WTC11 (cell line): ENCODE results near the gene CPOX. TPM values are rescaled to one million over a fixed set of nuclear protein-coding genes. Genes with fewer than 3 reads are reported as not detected.

Experiments
- ATAC-seq: fragments of 200-7000 bp; cut with Tn5 transposase; 2 replicates; pipeline ENCODE4 v1.10.0; 2021; ENCODE audit warnings: mild to moderate bottlenecking, moderate library complexity
- CTCF ChIA-PET: fragments of 300-600 bp; sonication (Branson Sonifier 250); formaldehyde crosslinking; loops from one replicate; lab custom pipeline; 2021; ENCODE audit warnings: antibody characterized with exemption; lab: Charles Lee
- POLR2A ChIA-PET: fragments of 350-600 bp; sonication (Branson Sonifier 250); formaldehyde crosslinking; loops from one replicate; lab custom pipeline; 2021; ENCODE audit warnings: antibody characterized with exemption; lab: Charles Lee
- DNase-seq: peaks from one replicate; pipeline ENCODE4 v3.0.0; 2021; ENCODE audit warnings: low spot score
- H3K27ac Mint-ChIP-seq: 2 replicates; pipeline ENCODE4 v1.8.0; 2021; ENCODE audit warnings: mixed read lengths
- H3K27me3 Mint-ChIP-seq: 2 replicates; pipeline ENCODE4 v1.8.0; 2021; ENCODE audit warnings: low read depth, mild to moderate bottlenecking, moderate library complexity, mixed read lengths
- H3K36me3 Mint-ChIP-seq: 2 replicates; pipeline ENCODE4 v1.8.0; 2021; ENCODE audit warnings: mixed read lengths
- H3K4me1 Mint-ChIP-seq: 2 replicates; pipeline ENCODE4 v1.8.0; 2022; ENCODE audit warnings: mixed read lengths
- H3K4me3 Mint-ChIP-seq: 2 replicates; pipeline ENCODE4 v1.8.0; 2021; ENCODE audit warnings: mild to moderate bottlenecking, moderate library complexity, mixed read lengths
- H3K9me3 Mint-ChIP-seq: 2 replicates; pipeline ENCODE4 v1.8.0; 2021; ENCODE audit warnings: mixed read lengths
- CDX4 ChIP-seq: fragments of 250-450 bp; sonication (Bioruptor Pico); IDR thresholded peaks from 2 replicates; pipeline ENCODE4 v1.9.0; 2021; ENCODE audit warnings: moderate library complexity, mild to moderate bottlenecking, inconsistent platforms, borderline replicate concordance
- E2F5 ChIP-seq: sonication (generic); formaldehyde crosslinking; IDR thresholded peaks from 2 replicates; pipeline ENCODE4 v1.8.1; 2022; ENCODE audit warnings: mild to moderate bottlenecking, moderate library complexity, missing genetic modification reagents
- ELF4 ChIP-seq: sonication (generic); formaldehyde crosslinking; IDR thresholded peaks from 2 replicates; pipeline ENCODE4 v1.8.1; 2022; ENCODE audit warnings: low read depth, mild to moderate bottlenecking, moderate library complexity, missing genetic modification reagents
- ERG ChIP-seq: fragments of 250-450 bp; sonication (Bioruptor Pico); IDR thresholded peaks from 2 replicates; pipeline ENCODE4 v1.8.0; 2021; ENCODE audit warnings: mild to moderate bottlenecking
- MAX ChIP-seq: sonication (generic); formaldehyde crosslinking; IDR thresholded peaks from 2 replicates; pipeline ENCODE4 v1.8.0; 2022; ENCODE audit warnings: mild to moderate bottlenecking, missing genetic modification reagents
- MXD4 ChIP-seq: fragments of 250-450 bp; sonication (Bioruptor Pico); IDR thresholded peaks from 2 replicates; pipeline ENCODE4 v1.8.0; 2021; ENCODE audit warnings: mild to moderate bottlenecking, moderate library complexity, borderline replicate concordance
- MYBL2 ChIP-seq: sonication (generic); formaldehyde crosslinking; IDR thresholded peaks from 2 replicates; pipeline ENCODE4 v1.8.1; 2023; ENCODE audit warnings: mild to moderate bottlenecking, moderate library complexity, missing genetic modification reagents
- NFATC4 ChIP-seq: fragments of 250-450 bp; sonication (Bioruptor Pico); IDR thresholded peaks from 2 replicates; pipeline ENCODE4 v1.9.0; 2021; ENCODE audit warnings: mild to moderate bottlenecking
- RORB ChIP-seq: fragments of 250-450 bp; sonication (Bioruptor Pico); IDR thresholded peaks from 2 replicates; pipeline ENCODE4 v1.9.0; 2021; ENCODE audit warnings: mild to moderate bottlenecking
- SMAD4 ChIP-seq: sonication (generic); formaldehyde crosslinking; IDR thresholded peaks from 2 replicates; pipeline ENCODE4 v1.8.0; 2022; ENCODE audit warnings: mild to moderate bottlenecking, missing genetic modification reagents
- SOX15 ChIP-seq: fragments of 250-450 bp; sonication (Bioruptor Pico); IDR thresholded peaks from 2 replicates; pipeline ENCODE4 v1.9.0; 2021; ENCODE audit warnings: mild to moderate bottlenecking
- TCF7 ChIP-seq: sonication (generic); formaldehyde crosslinking; IDR thresholded peaks from 2 replicates; pipeline ENCODE4 v1.8.0; 2022; ENCODE audit warnings: mild to moderate bottlenecking, low read depth, missing genetic modification reagents, moderate library complexity
- ZNF416 ChIP-seq: fragments of 250-450 bp; sonication (Bioruptor Pico); IDR thresholded peaks from 2 replicates; pipeline ENCODE4 v1.9.0; 2021; ENCODE audit warnings: mild to moderate bottlenecking, inconsistent platforms
- ZNF423 ChIP-seq: fragments of 250-450 bp; sonication (Bioruptor Pico); IDR thresholded peaks from 2 replicates; pipeline ENCODE4 v2.1.2; 2022; ENCODE audit warnings: mild to moderate bottlenecking, moderate library complexity
- ZNF671 ChIP-seq: fragments of 250-450 bp; sonication (Bioruptor Pico); IDR thresholded peaks from 2 replicates; pipeline ENCODE4 v1.8.0; 2021; ENCODE audit warnings: mild to moderate bottlenecking
- total RNA-seq: library from RNA; stranded (reverse); gene quantifications from 3 replicates; pipeline ENCODE4 v1.2.3, GENCODE V29; 2021
- TF ChIP-seq, protein P1 (sequence below): sonication (generic); formaldehyde crosslinking; IDR thresholded peaks from 2 replicates; pipeline ENCODE4 v1.8.0; 2022; ENCODE audit warnings: missing genetic modification reagents
- TF ChIP-seq, protein P2 (sequence below): sonication (generic); formaldehyde crosslinking; IDR thresholded peaks from 2 replicates; pipeline ENCODE4 v1.8.1; 2022; ENCODE audit warnings: low read depth, missing genetic modification reagents, borderline replicate concordance
- TF ChIP-seq, protein P3 (sequence below): sonication (generic); formaldehyde crosslinking; IDR thresholded peaks from 2 replicates; pipeline ENCODE4 v1.8.1; 2023; ENCODE audit warnings: mild to moderate bottlenecking, missing genetic modification reagents, borderline replicate concordance

CPOX gene
- total RNA-seq, 1 experiment from 2014 or later = 33.4 TPM

- no peaks in the 10 kb centered on the region for H3K36me3 Mint-ChIP-seq
- POLR2A ChIA-PET = no interaction called here
- no peak overlapping the region for H3K4me3 Mint-ChIP-seq
- no peak for TF ChIP-seq RORB (CRISPR knock-in tag)
- TF ChIP-seq, protein P1, sequence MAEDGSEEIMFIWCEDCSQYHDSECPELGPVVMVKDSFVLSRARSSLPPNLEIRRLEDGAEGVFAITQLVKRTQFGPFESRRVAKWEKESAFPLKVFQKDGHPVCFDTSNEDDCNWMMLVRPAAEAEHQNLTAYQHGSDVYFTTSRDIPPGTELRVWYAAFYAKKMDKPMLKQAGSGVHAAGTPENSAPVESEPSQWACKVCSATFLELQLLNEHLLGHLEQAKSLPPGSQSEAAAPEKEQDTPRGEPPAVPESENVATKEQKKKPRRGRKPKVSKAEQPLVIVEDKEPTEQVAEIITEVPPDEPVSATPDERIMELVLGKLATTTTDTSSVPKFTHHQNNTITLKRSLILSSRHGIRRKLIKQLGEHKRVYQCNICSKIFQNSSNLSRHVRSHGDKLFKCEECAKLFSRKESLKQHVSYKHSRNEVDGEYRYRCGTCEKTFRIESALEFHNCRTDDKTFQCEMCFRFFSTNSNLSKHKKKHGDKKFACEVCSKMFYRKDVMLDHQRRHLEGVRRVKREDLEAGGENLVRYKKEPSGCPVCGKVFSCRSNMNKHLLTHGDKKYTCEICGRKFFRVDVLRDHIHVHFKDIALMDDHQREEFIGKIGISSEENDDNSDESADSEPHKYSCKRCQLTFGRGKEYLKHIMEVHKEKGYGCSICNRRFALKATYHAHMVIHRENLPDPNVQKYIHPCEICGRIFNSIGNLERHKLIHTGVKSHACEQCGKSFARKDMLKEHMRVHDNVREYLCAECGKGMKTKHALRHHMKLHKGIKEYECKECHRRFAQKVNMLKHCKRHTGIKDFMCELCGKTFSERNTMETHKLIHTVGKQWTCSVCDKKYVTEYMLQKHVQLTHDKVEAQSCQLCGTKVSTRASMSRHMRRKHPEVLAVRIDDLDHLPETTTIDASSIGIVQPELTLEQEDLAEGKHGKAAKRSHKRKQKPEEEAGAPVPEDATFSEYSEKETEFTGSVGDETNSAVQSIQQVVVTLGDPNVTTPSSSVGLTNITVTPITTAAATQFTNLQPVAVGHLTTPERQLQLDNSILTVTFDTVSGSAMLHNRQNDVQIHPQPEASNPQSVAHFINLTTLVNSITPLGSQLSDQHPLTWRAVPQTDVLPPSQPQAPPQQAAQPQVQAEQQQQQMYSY (CRISPR knock-in tag) = no peak
- TF ChIP-seq NFATC4 (CRISPR knock-in tag) = no peak
- TF ChIP-seq ZNF416 (CRISPR knock-in tag) = no peak
- TF ChIP-seq MAX (CRISPR knock-in tag) = no peak
- no peak for TF ChIP-seq E2F5 (CRISPR knock-in tag)
- TF ChIP-seq, protein P2, sequence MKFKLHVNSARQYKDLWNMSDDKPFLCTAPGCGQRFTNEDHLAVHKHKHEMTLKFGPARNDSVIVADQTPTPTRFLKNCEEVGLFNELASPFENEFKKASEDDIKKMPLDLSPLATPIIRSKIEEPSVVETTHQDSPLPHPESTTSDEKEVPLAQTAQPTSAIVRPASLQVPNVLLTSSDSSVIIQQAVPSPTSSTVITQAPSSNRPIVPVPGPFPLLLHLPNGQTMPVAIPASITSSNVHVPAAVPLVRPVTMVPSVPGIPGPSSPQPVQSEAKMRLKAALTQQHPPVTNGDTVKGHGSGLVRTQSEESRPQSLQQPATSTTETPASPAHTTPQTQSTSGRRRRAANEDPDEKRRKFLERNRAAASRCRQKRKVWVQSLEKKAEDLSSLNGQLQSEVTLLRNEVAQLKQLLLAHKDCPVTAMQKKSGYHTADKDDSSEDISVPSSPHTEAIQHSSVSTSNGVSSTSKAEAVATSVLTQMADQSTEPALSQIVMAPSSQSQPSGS (CRISPR knock-in tag) = no peak
- no peak for TF ChIP-seq SOX15 (CRISPR knock-in tag)
- no peak for TF ChIP-seq ZNF671 (CRISPR knock-in tag)
- no peak for TF ChIP-seq ELF4 (CRISPR knock-in tag)
- no peak for TF ChIP-seq TCF7
- no peak for TF ChIP-seq ERG (CRISPR knock-in tag)
- no peak for TF ChIP-seq ZNF423 (CRISPR knock-in tag)
- no peak for TF ChIP-seq MXD4 (CRISPR knock-in tag)
- TF ChIP-seq, protein P3, sequence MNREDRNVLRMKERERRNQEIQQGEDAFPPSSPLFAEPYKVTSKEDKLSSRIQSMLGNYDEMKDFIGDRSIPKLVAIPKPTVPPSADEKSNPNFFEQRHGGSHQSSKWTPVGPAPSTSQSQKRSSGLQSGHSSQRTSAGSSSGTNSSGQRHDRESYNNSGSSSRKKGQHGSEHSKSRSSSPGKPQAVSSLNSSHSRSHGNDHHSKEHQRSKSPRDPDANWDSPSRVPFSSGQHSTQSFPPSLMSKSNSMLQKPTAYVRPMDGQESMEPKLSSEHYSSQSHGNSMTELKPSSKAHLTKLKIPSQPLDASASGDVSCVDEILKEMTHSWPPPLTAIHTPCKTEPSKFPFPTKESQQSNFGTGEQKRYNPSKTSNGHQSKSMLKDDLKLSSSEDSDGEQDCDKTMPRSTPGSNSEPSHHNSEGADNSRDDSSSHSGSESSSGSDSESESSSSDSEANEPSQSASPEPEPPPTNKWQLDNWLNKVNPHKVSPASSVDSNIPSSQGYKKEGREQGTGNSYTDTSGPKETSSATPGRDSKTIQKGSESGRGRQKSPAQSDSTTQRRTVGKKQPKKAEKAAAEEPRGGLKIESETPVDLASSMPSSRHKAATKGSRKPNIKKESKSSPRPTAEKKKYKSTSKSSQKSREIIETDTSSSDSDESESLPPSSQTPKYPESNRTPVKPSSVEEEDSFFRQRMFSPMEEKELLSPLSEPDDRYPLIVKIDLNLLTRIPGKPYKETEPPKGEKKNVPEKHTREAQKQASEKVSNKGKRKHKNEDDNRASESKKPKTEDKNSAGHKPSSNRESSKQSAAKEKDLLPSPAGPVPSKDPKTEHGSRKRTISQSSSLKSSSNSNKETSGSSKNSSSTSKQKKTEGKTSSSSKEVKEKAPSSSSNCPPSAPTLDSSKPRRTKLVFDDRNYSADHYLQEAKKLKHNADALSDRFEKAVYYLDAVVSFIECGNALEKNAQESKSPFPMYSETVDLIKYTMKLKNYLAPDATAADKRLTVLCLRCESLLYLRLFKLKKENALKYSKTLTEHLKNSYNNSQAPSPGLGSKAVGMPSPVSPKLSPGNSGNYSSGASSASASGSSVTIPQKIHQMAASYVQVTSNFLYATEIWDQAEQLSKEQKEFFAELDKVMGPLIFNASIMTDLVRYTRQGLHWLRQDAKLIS (CRISPR knock-in tag) = no peak
- no peak for TF ChIP-seq MYBL2 (CRISPR knock-in tag)
- TF ChIP-seq CDX4 (CRISPR knock-in tag) = no peak
- no peak for TF ChIP-seq SMAD4 (CRISPR knock-in tag)
- H3K4me1 Mint-ChIP-seq = peaks cover 3% of the 10 kb centered on the region
- H3K27ac Mint-ChIP-seq = peak overlapping the region; percentile 12; the same call in 1 of the 2 replicates
- ATAC-seq = no peak
- H3K27me3 Mint-ChIP-seq = no peaks in the 10 kb centered on the region
- CTCF ChIA-PET = no interaction called here
- no peaks in the 10 kb centered on the region for H3K9me3 Mint-ChIP-seq
- no peak for DNase-seq
Measured at GRCh38 chr3:98529856-98530459, 63.5 kb downstream of the CPOX start.
